Endodermal cell (in vitro differentiated cells): ENCODE measurements around the gene AUNIP. TPM values are rescaled to one million over a fixed set of nuclear protein-coding genes. Genes with fewer than 3 reads are reported as not detected.

ENCODE experiments used
- DNase-seq: peaks from one replicate; pipeline ENCODE4 v3.0.0-alpha.2; 2017
- H3K27ac ChIP-seq: 2 replicates; pipeline ENCODE4 v1.5.1; 2013; ENCODE audit warnings: mild to moderate bottlenecking, low read depth, low read length, moderate library complexity
- H3K27me3 ChIP-seq: 2 replicates; pipeline ENCODE4 v1.6.1; 2013; ENCODE audit warnings: mild to moderate bottlenecking, low read length, moderate library complexity; ENCODE audit not compliant: insufficient read depth, control insufficient read depth, poor library complexity, severe bottlenecking
- H3K36me3 ChIP-seq: 2 replicates; pipeline ENCODE4 v1.7.0; 2013; ENCODE audit warnings: mild to moderate bottlenecking, low read length, moderate library complexity; ENCODE audit not compliant: control insufficient read depth, insufficient read depth
- H3K4me1 ChIP-seq: one replicate; pipeline ENCODE4 v1.7.0; 2013; ENCODE audit warnings: low read length; ENCODE audit not compliant: control insufficient read depth, insufficient read depth
- H3K4me3 ChIP-seq: 2 replicates; pipeline ENCODE4 v1.5.1; 2013; ENCODE audit warnings: mild to moderate bottlenecking, low read length, moderate library complexity
- H3K9ac ChIP-seq: 2 replicates; pipeline ENCODE4 v1.6.1; 2013; ENCODE audit warnings: mild to moderate bottlenecking, low read length, moderate library complexity; ENCODE audit not compliant: poor library complexity, severe bottlenecking; ENCODE audit errors: extremely low read depth
- H3K9me3 ChIP-seq: 2 replicates; pipeline ENCODE4 v1.6.1; 2013; ENCODE audit warnings: mild to moderate bottlenecking, low read length, moderate library complexity; ENCODE audit not compliant: control insufficient read depth
- H3K27ac Mint-ChIP-seq: 2 replicates; pipeline ENCODE4 v1.8.0; 2020; ENCODE audit warnings: mixed read lengths
- H3K27me3 Mint-ChIP-seq: 2 replicates; pipeline ENCODE4 v1.8.0; 2021; ENCODE audit warnings: mild to moderate bottlenecking, mixed read lengths; ENCODE audit not compliant: insufficient read depth
- H3K36me3 Mint-ChIP-seq: 2 replicates; pipeline ENCODE4 v1.8.0; 2020; ENCODE audit warnings: low read depth, mixed read lengths
- H3K4me1 Mint-ChIP-seq: 2 replicates; pipeline ENCODE4 v1.8.0; 2020; ENCODE audit warnings: mixed read lengths
- H3K4me3 Mint-ChIP-seq: 2 replicates; pipeline ENCODE4 v1.8.0; 2020; ENCODE audit warnings: mild to moderate bottlenecking, moderate library complexity, mixed read lengths
- H3K9me3 Mint-ChIP-seq: 2 replicates; pipeline ENCODE4 v1.8.0; 2020; ENCODE audit warnings: mild to moderate bottlenecking, mixed read lengths
- CTCF ChIP-seq: fragments of 200-600 bp; sonication (generic); conservative IDR thresholded peaks from 2 replicates; pipeline ENCODE4 v1.5.0; 2021; ENCODE audit warnings: antibody characterized with exemption, mild to moderate bottlenecking
- WGBS, 2 experiments: methylation state at CpG; one replicate each; pipeline versions ENCODE4 v1.1.5 to v1.1.7; 2013; ENCODE audit warnings: missing lambda C conversion rate in 2 of 2, mixed read lengths in 1 of 2; ENCODE audit not compliant: insufficient coverage in 1 of 2, insufficient read length in 1 of 2; 5-methylcytosine and 5-hydroxymethylcytosine counted together
- total RNA-seq, 2 donors: library from RNA; stranded (reverse); fragmentation: NEBNext Ultra II Directional in 1 of 2; extraction: Animal tissue kit (Norgen Biotek cat#: 25700) in 1 of 2; gene quantifications; 2 replicates in 1 of 2; 3 replicates in 1 of 2; pipeline ENCODE4 v1.2.1, GENCODE V29; 2021

AUNIP gene
- total RNA-seq, 2 donors from 2014 or later = 14.3 to 19.5 TPM

- H3K4me1 Mint-ChIP-seq = peaks cover 29% of the 10 kb centered on the region
- Histone ChIP-seq H3K27ac (no peak overlapping the region), H3K4me3 (peak overlapping the region; percentile 87), H3K9me3 (no peaks in the 10 kb centered on the region), H3K36me3 (peaks cover 7% of the 10 kb centered on the region), H3K4me1 (peaks cover 5% of the 10 kb centered on the region), H3K27me3 (no peaks in the 10 kb centered on the region), H3K9ac (no peak overlapping the region)
- TF ChIP-seq CTCF = peak; percentile 74
- no peaks in the 10 kb centered on the region for H3K9me3 Mint-ChIP-seq
- H3K27me3 Mint-ChIP-seq = peaks cover 9% of the 10 kb centered on the region
- 58 to 66% methylated on average over 6 to 8 of the region's 8 CpGs for WGBS, 2 experiments
- peak overlapping the region; percentile 81 for H3K4me3 Mint-ChIP-seq
- peak; percentile 83 for DNase-seq
- H3K36me3 Mint-ChIP-seq = peaks cover 22% of the 10 kb centered on the region
- H3K27ac Mint-ChIP-seq = peak overlapping the region; percentile 96
These were observed 41.3 kb downstream of the AUNIP start for GRCh38 chr1:25817840-25818501.

DNA sequence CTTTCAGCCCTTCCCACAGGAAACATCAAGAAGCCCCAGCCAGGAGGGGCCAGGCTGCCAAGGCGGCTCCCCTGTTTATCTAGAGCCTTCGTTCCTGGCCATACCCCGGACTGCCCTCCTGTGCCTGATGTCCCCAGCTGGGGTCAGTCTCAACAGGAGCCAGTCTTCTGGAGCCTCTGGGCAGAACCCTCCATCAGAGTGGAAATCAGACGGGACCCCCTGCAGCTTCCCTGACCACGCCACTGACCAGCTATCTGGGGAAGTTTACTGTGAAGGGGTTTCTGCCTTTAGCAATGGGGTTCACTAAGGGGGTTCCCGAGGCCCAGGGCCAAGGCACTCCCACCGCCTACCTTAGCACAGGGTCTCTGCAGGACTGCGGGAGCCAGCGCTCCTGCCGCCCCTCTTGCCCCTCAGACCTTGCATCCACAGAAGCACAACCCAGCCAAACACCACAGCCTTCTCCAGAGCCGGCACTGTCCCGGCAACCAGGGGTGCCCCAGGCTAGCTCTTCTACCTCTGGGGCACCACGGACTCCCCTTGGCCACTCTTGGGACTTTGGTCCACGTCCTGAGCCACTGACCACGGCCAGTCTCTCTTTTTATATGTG, 43.0 kb downstream of the AUNIP start:
- peaks cover 27% of the 10 kb centered on the region for H3K36me3 Mint-ChIP-seq
- 93 to 98% methylated on average over 6 to 15 of the region's 15 CpGs for WGBS, 2 experiments
- H3K27ac ChIP-seq = no peak overlapping the region
- H3K27me3 Mint-ChIP-seq = peaks cover 4% of the 10 kb centered on the region
- TF ChIP-seq CTCF = no peak
- peaks cover 5% of the 10 kb centered on the region for H3K4me1 ChIP-seq
- H3K4me1 Mint-ChIP-seq = peaks cover 20% of the 10 kb centered on the region
- H3K9me3 Mint-ChIP-seq = no peaks in the 10 kb centered on the region
- H3K27ac Mint-ChIP-seq = no peak overlapping the region
- no peak for DNase-seq
- no peak overlapping the region for H3K4me3 ChIP-seq
- H3K27me3 ChIP-seq = no peaks in the 10 kb centered on the region
- no peak overlapping the region for H3K9ac ChIP-seq
- no peaks in the 10 kb centered on the region for H3K9me3 ChIP-seq
- peaks cover 13% of the 10 kb centered on the region for H3K36me3 ChIP-seq
- H3K4me3 Mint-ChIP-seq = no peak overlapping the region

GRCh38 chr1:25815208-25816111, 43.8 kb downstream of the AUNIP start:
- Mint-ChIP-seq H3K4me1 (peaks cover 13% of the 10 kb centered on the region), H3K36me3 (peaks cover 30% of the 10 kb centered on the region), H3K9me3 (no peaks in the 10 kb centered on the region), H3K4me3 (no peak overlapping the region), H3K27ac (no peak overlapping the region), H3K27me3 (no peaks in the 10 kb centered on the region)
- Histone ChIP-seq H3K36me3 (peaks cover 13% of the 10 kb centered on the region), H3K9me3 (no peaks in the 10 kb centered on the region), H3K27ac (no peak overlapping the region), H3K27me3 (no peaks in the 10 kb centered on the region), H3K4me3 (no peak overlapping the region), H3K4me1 (peaks cover 5% of the 10 kb centered on the region), H3K9ac (no peak overlapping the region)
- no peak for TF ChIP-seq CTCF
- no peak for DNase-seq
- 92 to 95% methylated on average over 8 to 24 of the region's 24 CpGs for WGBS, 2 experiments
